NCI-H1694 treated with DMSO at 0.1 percent for 48 hours (cell line): ENCODE data around the gene PCDHA6.
"Not testable (repeated sequence)": the region's sequence is repeated elsewhere in the genome, so short reads cannot be mapped to it uniquely, and the experiment has no call there.

Source experiments
- DNase-seq: peaks from one replicate; lab custom pipeline; 2025; lab: John Stamatoyannopoulos, UW

PCDHA6 gene

DNA sequence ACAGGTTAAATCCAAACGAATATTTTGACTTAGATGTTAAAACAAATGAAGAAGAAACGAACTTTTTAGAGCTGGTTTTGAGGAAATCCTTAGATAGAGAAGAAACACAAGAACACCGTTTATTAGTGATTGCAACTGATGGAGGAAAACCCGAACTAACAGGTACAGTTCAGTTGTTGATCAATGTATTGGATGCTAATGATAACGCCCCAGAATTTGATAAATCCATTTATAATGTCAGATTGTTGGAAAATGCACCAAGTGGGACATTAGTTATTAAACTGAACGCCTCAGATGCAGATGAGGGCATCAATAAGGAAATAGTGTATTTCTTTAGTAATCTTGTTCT lies 5.5 kb upstream of the PCDHA6 start:
- no peak for DNase-seq

DNA sequence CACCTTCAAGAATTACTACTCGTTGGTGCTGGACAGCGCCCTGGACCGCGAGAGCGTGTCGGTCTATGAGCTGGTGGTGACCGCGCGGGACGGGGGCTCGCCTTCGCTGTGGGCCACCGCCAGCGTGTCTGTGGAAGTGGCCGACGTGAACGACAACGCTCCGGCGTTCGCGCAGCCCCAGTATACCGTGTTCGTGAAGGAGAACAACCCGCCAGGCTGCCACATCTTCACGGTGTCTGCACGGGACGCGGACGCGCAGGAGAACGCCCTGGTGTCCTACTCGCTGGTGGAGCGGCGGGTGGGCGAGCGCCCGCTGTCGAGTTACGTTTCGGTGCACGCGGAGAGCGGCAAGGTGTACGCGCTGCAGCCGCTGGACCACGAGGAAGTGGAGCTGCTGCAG lies 4.8 kb upstream of the PCDHA6 start:
- DNase-seq: not testable (repeated sequence)

DNA sequence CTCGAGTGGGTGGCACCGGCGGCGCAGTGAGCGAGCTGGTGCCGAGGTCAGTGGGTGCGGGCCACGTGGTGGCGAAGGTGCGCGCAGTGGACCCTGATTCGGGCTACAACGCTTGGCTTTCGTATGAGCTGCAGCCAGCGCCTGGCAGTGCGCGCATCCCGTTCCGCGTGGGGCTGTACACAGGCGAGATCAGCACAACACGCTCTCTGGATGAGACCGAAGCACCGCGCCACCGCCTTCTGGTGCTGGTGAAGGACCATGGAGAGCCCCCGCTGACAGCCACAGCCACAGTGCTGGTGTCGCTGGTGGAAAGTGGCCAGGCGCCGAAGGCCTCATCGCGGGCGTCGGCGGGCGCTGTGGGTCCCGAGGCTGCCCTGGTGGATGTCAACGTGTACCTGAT lies 4.3 kb upstream of the PCDHA6 start:
- no peak for DNase-seq

DNA sequence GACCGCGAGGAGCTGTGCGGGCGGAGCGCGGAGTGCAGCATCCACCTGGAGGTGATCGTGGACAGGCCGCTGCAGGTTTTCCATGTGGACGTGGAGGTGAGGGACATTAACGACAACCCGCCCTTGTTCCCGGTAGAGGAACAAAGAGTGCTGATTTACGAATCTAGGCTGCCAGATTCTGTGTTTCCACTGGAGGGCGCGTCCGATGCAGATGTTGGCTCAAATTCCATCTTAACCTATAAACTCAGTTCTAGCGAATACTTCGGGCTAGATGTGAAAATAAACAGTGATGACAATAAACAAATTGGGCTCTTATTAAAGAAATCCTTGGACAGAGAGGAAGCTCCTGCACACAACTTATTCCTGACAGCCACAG lies 590 bp downstream of the PCDHA6 start:
- no peak for DNase-seq

DNA sequence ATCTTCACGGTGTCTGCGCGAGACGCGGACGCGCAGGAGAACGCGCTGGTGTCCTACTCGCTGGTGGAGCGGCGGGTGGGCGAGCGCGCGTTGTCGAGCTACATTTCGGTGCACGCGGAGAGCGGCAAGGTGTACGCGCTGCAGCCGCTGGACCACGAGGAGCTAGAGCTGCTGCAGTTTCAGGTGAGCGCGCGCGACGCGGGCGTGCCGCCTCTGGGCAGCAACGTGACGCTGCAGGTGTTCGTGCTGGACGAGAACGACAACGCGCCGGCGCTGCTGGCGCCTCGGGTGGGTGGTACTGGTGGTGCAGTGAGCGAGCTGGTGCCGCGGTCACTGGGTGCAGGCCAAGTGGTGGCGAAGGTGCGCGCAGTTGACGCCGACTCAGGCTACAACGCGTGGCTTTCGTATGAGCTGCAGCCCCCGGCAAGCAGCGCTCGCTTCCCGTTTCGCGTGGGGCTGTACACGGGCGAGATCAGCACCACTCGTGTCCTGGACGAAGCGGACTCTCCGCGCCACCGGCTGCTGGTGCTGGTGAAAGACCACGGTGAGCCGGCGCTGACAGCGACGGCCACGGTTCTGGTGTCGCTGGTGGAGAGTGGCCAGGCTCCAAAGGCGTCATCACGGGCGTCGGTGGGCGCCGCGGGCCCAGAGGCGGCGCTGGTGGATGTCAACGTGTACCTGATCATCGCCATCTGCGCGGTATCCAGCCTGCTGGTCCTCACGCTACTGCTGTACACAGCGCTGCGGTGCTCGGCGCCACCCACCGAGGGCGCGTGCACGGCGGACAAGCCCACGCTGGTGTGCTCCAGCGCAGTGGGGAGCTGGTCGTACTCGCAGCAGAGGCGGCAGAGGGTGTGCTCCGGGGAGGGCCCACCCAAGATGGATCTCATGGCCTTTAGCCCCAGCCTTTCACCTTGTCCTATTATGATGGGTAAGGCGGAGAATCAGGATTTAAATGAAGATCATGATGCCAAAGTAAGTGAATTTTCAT lies 2.0 kb downstream of the PCDHA6 start:
- not testable (repeated sequence) for DNase-seq

DNA sequence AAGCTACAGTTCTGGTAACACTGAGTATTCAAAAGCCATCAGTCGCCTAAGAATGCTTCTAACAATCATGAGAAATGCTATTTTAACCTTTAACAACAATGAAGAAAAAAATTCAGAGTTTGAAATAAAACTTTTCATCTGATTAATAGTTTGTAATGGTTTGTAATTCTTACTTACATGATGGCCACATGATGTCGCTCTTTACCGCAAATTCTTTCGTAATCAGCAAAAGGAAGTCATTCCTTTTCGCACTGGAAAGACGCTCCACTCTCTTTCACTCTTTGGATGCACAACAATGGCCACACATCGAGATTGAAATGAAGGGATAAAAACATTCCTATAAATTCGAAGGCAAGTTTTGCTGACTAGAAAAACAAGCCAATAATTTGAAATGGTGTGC lies 6.2 kb downstream of the PCDHA6 start, which contains the start of gene PCDHA7:
Gene PCDHA7, plus strand, starts transcription at position 277 of the 400 bp plus-strand sequence. Its CDS starts 115 bp downstream, at position 392.
- no peak for DNase-seq

DNA sequence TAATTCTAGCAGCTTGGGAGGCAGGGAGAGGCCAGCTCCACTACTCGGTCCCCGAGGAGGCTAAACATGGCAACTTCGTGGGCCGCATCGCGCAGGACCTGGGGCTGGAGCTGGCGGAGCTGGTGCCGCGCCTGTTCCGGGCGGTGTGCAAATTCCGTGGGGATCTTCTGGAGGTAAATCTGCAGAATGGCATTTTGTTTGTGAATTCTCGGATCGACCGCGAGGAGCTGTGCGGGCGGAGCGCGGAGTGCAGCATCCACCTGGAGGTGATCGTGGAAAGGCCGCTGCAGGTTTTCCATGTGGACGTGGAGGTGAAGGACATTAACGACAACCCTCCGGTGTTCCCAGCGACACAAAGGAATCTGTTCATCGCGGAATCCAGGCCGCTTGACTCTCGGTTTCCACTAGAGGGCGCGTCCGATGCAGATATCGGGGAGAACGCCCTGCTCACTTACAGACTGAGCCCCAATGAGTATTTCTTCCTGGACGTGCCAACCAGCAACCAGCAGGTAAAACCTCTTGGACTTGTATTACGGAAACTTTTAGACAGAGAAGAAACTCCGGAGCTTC lies 6.8 kb downstream of the PCDHA6 start:
- DNase-seq: not testable (repeated sequence)

DNA sequence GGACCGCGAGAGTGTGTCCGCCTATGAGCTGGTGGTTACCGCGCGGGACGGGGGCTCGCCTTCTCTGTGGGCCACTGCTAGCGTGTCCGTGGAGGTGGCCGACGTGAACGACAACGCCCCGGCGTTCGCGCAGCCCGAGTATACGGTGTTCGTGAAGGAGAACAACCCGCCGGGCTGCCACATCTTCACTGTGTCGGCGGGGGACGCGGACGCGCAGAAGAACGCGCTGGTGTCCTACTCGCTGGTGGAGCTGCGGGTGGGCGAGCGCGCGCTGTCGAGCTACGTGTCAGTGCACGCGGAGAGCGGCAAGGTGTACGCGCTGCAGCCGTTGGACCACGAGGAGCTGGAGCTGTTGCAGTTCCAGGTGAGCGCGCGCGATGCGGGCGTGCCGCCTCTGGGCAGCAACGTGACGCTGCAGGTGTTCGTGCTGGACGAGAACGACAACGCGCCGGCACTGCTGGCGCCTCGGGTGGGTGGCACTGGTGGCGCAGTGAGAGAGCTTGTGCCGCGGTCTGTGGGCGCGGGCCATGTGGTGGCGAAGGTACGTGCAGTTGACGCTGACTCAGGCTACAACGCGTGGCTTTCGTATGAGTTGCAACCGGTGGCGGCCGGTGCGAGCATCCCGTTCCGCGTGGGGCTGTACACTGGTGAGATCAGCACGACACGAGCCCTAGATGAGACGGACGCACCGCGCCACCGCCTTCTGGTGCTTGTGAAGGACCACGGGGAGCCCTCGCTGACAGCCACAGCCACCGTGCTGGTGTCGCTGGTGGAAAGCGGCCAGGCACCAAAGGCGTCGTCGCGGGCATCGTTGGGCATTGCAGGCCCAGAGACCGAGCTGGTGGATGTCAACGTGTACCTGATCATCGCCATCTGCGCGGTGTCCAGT lies 8.1 kb downstream of the PCDHA6 start:
- DNase-seq: no peak

DNA sequence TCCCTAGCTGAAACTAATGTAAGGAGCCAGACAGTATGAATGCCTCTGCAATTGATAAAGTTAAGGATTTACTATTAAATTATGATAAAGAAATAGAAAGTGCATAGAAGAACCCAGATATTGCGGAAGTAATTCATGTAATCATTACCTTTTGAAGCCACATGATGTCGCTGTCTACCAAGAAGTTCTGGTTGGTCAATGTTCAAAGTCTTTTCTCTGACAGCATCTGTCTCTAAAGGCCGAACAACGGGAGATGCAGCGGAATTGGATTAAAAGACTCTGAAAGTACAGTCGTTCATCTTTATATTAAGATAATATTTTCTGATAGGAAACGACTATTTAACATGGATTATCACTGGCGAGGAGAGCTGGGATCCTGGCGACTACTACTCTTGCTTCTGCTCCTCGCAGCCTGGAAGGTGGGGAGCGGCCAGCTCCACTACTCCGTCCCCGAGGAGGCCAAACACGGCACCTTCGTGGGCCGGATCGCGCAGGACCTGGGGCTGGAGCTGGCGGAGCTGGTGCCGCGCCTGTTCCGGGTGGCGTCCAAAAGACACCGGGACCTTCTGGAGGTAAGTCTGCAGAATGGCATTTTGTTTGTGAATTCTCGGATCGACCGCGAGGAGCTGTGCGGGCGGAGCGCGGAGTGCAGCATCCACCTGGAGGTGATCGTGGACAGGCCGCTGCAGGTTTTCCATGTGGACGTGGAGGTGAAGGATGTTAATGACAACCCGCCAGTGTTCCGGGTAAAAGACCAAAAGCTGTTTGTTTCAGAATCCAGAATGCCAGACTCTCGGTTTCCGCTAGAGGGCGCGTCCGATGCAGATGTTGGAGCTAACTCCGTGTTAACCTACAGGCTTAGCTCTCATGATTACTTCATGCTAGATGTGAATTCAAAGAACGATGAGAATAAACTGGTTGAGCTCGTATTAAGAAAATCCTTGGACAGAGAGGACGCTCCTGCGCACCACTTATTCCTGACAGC lies 13.5 kb downstream of the PCDHA6 start, which contains the start of gene PCDHA8:
Gene PCDHA8, plus strand, starts transcription at position 210 of the 985 bp plus-strand sequence. Its CDS starts 135 bp downstream, at position 345.
- peak; percentile 56 for DNase-seq

DNA sequence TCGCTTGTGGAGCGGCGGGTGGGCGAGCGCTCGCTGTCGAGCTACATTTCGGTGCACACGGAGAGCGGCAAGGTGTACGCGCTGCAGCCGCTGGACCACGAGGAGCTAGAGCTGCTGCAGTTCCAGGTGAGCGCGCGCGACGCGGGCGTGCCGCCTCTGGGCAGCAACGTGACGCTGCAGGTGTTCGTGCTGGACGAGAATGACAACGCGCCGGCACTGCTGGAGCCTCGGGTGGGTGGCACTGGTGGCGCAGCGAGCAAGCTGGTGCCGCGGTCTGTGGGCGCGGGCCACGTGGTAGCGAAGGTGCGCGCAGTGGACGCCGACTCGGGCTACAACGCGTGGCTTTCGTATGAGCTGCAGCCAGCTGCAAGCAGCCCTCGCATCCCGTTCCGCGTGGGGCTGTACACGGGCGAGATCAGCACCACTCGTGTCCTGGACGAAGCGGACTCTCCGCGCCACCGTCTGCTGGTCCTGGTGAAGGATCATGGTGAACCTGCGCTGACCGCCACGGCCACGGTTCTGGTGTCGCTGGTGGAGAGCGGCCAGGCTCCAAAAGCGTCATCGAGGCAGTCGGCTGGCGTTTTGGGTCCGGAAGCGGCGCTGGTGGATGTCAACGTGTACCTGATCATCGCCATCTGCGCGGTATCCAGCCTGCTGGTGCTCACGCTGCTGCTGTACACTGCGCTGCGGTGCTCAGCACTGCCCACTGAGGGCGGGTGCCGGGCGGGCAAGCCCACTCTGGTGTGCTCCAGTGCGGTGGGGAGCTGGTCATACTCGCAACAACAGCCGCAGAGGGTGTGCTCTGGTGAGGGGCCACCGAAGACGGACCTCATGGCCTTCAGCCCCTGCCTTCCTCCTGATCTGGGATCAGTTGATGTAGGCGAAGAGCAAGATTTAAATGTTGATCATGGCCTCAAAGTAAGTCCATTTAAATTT lies 15.3 kb downstream of the PCDHA6 start:
- no peak for DNase-seq

DNA sequence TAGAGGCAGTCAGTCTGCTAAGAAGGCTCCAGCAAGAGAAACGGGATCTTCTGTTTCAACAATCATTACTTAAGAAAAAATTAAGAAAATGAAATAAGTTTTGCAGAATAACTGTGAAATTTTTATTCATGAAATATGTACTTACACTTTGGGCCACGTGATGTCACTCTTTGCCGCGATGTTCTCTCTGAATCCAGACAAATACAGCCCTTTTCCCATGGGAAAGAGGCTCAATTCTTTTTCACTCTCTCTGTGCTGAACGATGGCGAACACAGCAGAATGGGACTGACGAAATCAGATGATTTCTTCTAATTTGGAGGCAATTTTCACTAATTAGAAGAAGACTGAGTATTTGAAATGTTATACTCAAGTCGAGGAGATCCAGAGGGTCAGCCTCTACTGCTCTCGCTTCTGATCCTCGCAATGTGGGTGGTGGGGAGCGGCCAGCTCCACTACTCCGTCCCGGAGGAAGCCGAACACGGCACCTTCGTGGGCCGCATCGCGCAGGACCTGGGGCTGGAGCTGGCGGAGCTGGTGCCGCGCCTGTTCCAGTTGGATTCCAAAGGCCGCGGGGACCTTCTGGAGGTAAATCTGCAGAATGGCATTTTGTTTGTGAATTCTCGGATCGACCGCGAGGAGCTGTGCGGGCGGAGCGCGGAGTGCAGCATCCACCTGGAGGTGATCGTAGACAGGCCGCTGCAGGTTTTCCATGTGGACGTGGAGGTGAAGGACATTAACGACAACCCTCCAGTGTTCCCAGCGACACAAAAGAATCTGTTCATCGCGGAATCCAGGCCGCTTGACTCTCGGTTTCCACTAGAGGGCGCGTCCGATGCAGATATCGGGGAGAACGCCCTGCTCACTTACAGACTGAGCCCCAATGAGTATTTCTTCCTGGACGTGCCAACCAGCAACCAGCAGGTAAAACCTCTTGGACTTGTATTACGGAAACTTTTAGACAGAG lies 20.7 kb downstream of the PCDHA6 start, which contains the start of gene PCDHA9:
Gene PCDHA9, plus strand, starts transcription at position 244 of the 964 bp plus-strand sequence. Its CDS starts 114 bp downstream, at position 358.
- not testable (repeated sequence) for DNase-seq

DNA sequence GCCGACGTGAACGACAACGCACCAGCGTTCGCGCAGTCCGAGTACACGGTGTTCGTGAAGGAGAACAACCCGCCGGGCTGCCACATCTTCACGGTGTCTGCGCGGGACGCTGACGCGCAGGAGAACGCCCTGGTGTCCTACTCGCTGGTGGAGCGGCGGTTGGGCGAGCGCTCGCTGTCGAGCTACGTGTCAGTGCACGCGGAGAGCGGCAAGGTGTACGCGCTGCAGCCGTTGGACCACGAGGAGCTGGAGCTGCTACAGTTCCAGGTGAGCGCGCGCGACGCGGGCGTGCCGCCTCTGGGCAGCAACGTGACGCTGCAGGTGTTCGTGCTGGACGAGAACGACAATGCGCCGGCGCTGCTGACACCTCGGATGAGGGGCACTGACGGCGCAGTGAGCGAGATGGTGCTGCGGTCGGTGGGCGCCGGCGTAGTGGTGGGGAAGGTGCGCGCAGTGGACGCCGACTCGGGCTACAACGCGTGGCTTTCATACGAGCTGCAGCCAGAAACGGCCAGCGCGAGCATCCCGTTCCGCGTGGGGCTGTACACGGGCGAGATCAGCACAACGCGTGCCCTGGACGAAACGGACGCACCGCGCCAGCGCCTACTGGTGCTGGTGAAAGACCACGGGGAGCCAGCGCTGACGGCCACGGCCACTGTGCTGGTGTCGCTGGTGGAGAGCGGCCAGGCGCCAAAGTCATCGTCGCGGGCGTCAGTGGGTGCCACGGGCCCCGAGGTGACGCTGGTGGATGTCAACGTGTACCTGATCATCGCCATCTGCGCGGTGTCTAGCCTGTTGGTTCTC lies 22.3 kb downstream of the PCDHA6 start:
- not testable (repeated sequence) for DNase-seq

DNA sequence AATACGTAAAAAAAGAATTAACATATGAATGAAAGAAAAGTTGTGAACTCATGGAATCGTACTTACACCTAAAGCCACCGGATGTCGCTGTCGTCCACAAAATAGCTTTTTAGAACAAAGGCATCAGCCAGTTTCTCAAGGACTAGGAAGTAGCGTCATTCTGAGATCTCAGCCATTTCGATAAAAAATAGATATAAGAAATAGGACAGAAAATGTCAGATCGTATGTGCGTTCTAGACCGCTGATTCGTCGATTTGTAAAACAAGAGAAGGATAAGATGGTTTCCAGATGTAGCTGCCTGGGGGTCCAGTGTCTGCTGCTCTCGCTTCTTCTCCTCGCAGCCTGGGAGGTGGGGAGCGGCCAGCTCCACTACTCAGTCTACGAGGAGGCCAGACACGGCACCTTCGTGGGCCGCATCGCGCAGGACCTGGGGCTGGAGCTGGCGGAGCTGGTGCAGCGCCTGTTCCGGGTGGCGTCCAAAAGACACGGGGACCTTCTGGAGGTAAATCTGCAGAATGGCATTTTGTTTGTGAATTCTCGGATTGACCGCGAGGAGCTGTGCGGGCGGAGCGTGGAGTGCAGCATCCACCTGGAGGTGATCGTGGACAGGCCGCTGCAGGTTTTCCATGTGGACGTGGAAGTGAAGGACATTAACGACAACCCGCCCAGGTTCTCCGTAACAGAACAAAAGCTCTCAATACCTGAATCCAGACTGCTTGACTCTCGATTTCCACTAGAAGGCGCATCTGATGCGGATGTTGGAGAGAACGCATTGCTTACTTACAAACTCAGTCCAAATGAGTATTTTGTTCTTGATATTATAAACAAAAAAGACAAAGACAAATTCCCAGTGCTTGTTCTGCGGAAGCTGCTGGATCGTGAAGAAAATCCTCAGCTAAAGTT lies 28.3 kb downstream of the PCDHA6 start, which contains the start of gene PCDHA10:
Gene PCDHA10, plus strand, starts transcription at position 126 of the 903 bp plus-strand sequence. Its CDS starts 152 bp downstream, at position 278.
- no peak for DNase-seq

DNA sequence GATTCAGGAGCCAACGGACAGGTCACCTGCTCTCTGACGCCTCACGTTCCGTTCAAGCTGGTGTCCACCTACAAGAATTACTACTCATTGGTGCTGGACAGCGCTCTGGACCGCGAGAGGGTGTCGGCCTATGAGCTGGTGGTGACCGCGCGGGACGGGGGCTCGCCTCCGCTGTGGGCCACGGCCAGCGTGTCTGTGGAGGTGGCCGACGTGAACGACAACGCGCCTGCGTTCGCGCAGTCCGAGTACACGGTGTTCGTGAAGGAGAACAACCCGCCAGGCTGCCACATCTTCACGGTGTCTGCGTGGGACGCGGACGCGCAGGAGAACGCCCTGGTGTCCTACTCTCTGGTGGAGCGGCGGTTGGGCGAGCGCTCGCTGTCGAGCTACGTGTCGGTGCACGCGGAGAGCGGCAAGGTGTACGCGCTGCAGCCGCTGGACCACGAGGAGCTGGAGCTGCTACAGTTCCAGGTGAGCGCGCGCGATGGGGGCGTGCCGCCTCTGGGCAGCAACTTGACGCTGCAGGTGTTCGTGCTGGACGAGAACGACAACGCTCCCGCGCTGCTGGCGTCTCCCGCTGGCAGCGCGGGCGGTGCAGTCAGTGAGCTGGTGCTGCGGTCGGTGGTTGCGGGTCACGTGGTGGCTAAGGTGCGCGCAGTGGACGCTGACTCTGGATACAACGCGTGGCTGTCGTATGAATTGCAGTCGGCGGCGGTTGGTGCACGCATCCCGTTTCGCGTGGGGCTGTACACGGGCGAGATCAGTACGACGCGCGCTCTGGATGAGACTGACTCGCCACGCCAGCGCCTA lies 29.6 kb downstream of the PCDHA6 start:
- DNase-seq: no peak

DNA sequence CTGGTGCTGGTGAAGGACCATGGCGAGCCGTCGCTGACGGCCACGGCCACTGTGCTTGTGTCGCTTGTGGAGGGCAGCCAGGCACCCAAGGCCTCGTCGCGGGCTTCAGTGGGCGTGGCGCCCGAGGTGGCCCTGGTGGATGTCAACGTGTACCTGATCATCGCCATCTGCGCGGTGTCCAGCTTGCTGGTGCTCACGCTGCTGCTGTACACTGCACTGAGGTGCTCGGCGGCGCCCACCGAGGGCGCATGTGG lies 30.2 kb downstream of the PCDHA6 start:
- DNase-seq: no peak
